Esophagus squamous epithelium (tissue), 5 donors: ENCODE results near the gene BRIP1. TPM values are rescaled to one million over a fixed set of nuclear protein-coding genes. Genes with fewer than 3 reads are reported as not detected.
"Not testable (repeated sequence)": the region's sequence is repeated elsewhere in the genome, so short reads cannot be mapped to it uniquely, and the experiment has no call there.

ENCODE experiments used
- DNase-seq: peaks from one replicate; lab custom pipeline; 2025; lab: John Stamatoyannopoulos, UW
- H3K27ac ChIP-seq, 4 donors: fragments of 200-600 bp; sonication (generic); one replicate each; pipeline ENCODE4 v1.5.1; 2016 to 2019; ENCODE audit warnings: mild to moderate bottlenecking in 1 of 4
- H3K27me3 ChIP-seq, 4 donors: fragments of 200-600 bp; sonication (generic); 1 replicate in 3 of 4; 2 replicates in 1 of 4; pipeline versions ENCODE4 v1.5.1 to v1.6.0; 2017 to 2021; ENCODE audit warnings: antibody characterized with exemption in 1 of 4
- H3K36me3 ChIP-seq, 3 donors: fragments of 200-600 bp; sonication (generic); one replicate each; pipeline ENCODE4 v1.5.1; 2016 to 2019
- H3K4me1 ChIP-seq, 3 donors: fragments of 200-600 bp; sonication (generic); one replicate each; pipeline ENCODE4 v1.5.1; 2017 to 2019
- H3K4me3 ChIP-seq, 4 donors: fragments of 200-600 bp; sonication (generic); 1 replicate in 3 of 4; 2 replicates in 1 of 4; pipeline ENCODE4 v1.5.1; 2016 to 2019; ENCODE audit warnings: mild to moderate bottlenecking in 2 of 4, moderate library complexity in 1 of 4
- H3K9me3 ChIP-seq, 3 donors: fragments of 200-600 bp; sonication (generic); one replicate each; pipeline ENCODE4 v1.5.1; 2016 to 2019
- POLR2A ChIP-seq, 4 donors: fragments of 450-650 bp; IDR thresholded peaks; one replicate each; pipeline ENCODE4 v1.6.1; 2017; ENCODE audit warnings: antibody characterized with exemption in 4 of 4, mild to moderate bottlenecking in 4 of 4, moderate library complexity in 3 of 4
- WGBS, 2 donors: methylation state at CpG; one replicate each; pipeline ENCODE4 v1.1.5; 2018; 5-methylcytosine and 5-hydroxymethylcytosine counted together
- intact Hi-C: fragments of 100-400 bp; cut with DNase I; formaldehyde crosslinking; loops from one replicate; pipeline ENCODE4 v1.15.0; 2022
- total RNA-seq, 4 donors: library from RNA; depleted of rRNA; stranded (reverse); fragments of >200 nt; gene quantifications; one replicate each; pipeline ENCODE4 v1.1.0, GENCODE V29; 2016
- TF ChIP-seq, protein P1 (sequence below), 6 experiments: fragments of 450-650 bp in 4 of 6; fragments of 200-600 bp in 2 of 6; sonication (generic) in 2 of 6; IDR thresholded peaks; one replicate each; pipeline ENCODE4 v1.5.1; 2016 to 2019; ENCODE audit warnings: antibody characterized with exemption in 6 of 6, mild to moderate bottlenecking in 4 of 6, moderate library complexity in 4 of 6
- donor health status: DM: yes; HTN: yes; CAD: no.

BRIP1 gene
- total RNA-seq, 4 donors from 2014 or later = 1.6 to 7.0 (median 3.2) TPM

DNA sequence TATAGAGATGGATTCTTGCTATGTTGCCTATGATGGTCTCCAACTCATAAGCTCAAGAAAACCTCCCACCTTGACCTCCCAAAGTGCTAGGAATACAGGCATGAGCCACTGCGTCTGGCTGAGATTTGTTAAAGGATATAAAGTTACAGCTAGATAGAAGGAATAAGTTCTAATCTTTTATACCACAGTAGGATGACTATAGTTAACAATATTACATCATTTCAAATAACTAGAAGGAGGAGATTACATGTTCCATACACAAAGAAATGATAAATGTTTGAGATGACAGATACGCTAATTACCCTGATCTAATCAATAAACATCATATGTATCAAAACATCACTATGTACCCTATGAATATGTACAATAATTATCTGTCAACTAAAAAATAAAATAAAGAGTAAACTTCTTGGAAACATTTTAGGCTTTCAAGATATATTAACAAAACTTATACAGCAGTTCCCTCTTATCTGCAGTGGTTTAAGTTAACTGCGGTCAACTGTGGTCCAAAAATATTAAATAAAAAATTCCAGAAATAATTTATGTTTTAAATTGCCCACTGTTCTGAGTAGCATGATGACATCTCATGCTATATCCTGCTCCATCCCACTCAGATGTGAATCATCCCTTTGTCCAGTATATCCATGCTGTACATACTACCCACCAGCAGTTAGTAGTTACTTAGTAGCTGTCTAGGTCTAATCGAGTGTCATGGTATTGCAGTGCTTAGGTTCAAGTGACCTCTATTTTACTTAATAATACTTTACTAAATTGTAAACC lies 143.1 kb downstream of the BRIP1 start:
- no peaks in the 10 kb centered on the region for H3K4me1 ChIP-seq
- WGBS, 2 donors = 96 to 97% methylated on average over 4 of the region's 4 CpGs
- no peaks in the 10 kb centered on the region for H3K27me3 ChIP-seq
- no peak for TF ChIP-seq POLR2A (IDR thresholded peaks at IDR 0.05)
- TF ChIP-seq, protein P1, sequence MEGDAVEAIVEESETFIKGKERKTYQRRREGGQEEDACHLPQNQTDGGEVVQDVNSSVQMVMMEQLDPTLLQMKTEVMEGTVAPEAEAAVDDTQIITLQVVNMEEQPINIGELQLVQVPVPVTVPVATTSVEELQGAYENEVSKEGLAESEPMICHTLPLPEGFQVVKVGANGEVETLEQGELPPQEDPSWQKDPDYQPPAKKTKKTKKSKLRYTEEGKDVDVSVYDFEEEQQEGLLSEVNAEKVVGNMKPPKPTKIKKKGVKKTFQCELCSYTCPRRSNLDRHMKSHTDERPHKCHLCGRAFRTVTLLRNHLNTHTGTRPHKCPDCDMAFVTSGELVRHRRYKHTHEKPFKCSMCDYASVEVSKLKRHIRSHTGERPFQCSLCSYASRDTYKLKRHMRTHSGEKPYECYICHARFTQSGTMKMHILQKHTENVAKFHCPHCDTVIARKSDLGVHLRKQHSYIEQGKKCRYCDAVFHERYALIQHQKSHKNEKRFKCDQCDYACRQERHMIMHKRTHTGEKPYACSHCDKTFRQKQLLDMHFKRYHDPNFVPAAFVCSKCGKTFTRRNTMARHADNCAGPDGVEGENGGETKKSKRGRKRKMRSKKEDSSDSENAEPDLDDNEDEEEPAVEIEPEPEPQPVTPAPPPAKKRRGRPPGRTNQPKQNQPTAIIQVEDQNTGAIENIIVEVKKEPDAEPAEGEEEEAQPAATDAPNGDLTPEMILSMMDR (IDR thresholded peaks at IDR 0.05) = no peak
- no peaks in the 10 kb centered on the region for H3K36me3 ChIP-seq
- intact Hi-C loops = no loop called here
- H3K27ac ChIP-seq = no peak overlapping the region
- peaks cover 0 to 7% (median 7%) of the 10 kb centered on the region in 3 donors for H3K9me3 ChIP-seq
- DNase-seq = no peak
- no peak overlapping the region for H3K4me3 ChIP-seq

DNA sequence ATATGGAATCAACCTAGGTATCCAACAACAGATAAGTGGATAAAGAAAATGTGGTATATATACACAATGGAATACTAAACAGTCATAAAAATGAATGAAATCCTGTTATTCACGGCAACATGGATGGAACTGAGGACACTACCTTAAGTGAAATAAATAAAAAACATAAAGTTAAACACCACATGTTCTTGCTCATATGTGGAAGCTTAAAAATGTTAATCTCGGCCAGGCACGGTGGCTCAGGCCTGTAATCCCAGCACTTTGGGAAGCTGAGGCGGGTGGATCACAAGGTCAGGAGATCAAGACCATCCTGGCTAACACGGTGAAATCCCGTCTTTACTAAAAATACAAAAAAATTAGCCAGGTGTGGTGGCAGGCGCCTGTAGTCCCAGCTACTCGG lies 144.1 kb downstream of the BRIP1 start:
- H3K9me3 ChIP-seq, H3K4me3 ChIP-seq, H3K36me3 ChIP-seq, DNase-seq, H3K27me3 ChIP-seq, H3K4me1 ChIP-seq, H3K27ac ChIP-seq, intact Hi-C loops: not testable (repeated sequence)
- WGBS, 2 donors = 95 to 99% methylated on average over 8 of the region's 8 CpGs

DNA sequence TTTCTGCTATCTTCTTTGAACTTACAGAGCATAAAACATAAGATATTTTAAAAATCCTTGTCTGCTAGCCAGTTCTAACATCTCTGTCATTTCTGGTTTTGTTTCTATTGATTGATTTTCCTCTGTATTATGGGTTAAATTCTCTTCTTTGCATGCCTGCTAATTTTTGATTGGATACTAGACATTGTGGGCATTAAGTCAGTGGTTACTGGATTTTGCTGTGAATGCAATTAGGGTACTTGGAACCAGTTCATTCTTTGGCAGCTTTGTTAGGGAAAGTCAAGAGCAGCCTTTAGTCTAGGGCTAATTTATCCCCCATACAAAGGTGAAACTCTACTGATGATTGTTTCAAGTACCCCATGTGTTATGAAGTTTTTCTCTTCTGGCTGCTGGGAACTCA lies 145.3 kb downstream of the BRIP1 start:
- H3K4me1 ChIP-seq = no peaks in the 10 kb centered on the region
- H3K4me3 ChIP-seq = no peak overlapping the region
- no peak overlapping the region for H3K27ac ChIP-seq
- no peak for DNase-seq
- H3K9me3 ChIP-seq = peaks cover 0 to 7% (median 7%) of the 10 kb centered on the region in 3 donors
- H3K27me3 ChIP-seq = no peaks in the 10 kb centered on the region
- intact Hi-C loops = no loop called here
- TF ChIP-seq, protein P1 (IDR thresholded peaks at IDR 0.05) = no peak
- no peaks in the 10 kb centered on the region for H3K36me3 ChIP-seq

DNA sequence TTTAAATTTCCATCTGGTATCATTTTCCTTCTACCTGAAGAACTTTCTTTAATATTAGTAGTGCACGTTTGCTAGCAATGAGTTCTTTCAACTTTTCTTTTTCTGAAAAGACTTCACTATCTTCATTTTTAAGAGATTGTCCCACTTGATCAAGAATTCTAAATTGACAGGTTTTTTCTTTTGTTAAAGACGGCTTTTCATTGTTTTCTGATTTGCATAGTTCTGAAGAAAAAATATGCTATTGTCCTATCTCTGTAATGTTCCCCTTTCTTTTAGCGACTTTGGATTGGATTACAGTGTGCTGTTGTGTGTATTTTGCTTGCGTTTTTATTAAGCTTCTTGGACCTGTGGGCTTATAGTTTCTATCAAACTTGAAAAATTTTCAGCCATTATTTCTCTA lies 146.0 kb downstream of the BRIP1 start:
- TF ChIP-seq, protein P1 (IDR thresholded peaks at IDR 0.05) = no peak
- no peak for TF ChIP-seq POLR2A (IDR thresholded peaks at IDR 0.05)
- DNase-seq = no peak
- no peak overlapping the region for H3K4me3 ChIP-seq
- intact Hi-C loops = no loop called here
- no peak overlapping the region for H3K27ac ChIP-seq
- no peaks in the 10 kb centered on the region for H3K27me3 ChIP-seq
- WGBS, 2 donors = 93 to 95% methylated on average over 4 of the region's 4 CpGs
- no peaks in the 10 kb centered on the region for H3K4me1 ChIP-seq
- H3K9me3 ChIP-seq = peaks cover 0 to 7% (median 7%) of the 10 kb centered on the region in 3 donors
- no peaks in the 10 kb centered on the region for H3K36me3 ChIP-seq

DNA sequence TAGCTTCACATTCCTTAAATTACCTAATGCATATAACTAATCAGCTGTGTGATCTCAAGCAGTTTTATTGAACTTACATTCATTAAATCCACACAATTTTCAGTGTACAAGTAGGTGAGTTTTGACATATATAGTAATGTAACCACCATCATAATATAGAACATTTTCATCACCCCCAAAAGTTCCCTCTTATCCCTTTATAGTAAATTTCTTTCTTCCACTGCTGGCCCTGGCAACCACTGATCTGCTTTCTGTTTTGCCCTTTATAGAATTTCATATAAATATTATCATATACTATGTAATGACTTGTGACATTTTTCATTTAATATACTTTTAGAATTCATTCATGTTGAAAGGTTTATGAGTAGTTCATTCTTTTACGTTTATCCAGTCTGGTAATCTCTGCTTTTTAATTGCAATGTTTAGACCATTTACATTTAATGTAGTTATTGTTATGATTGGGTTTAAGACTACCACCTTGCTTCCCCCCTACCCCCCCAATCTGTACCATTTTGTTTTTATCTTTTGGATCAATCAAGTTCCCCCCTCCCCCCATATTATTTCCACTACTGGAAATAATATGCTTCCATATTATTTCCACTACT lies 147.0 kb downstream of the BRIP1 start:
- Histone ChIP-seq H3K27ac (no peak overlapping the region), H3K4me1 (no peaks in the 10 kb centered on the region), H3K9me3 (peaks cover 0 to 7% (median 7%) of the 10 kb centered on the region in 3 donors), H3K27me3 (no peaks in the 10 kb centered on the region), H3K36me3 (no peaks in the 10 kb centered on the region), H3K4me3 (no peak overlapping the region)
- WGBS, 2 donors = 94 to 95% methylated on average over 1 of the region's 1 CpG
- TF ChIP-seq, protein P1 (IDR thresholded peaks at IDR 0.05) = no peak
- TF ChIP-seq POLR2A (IDR thresholded peaks at IDR 0.05) = no peak
- intact Hi-C loops = no loop called here
- DNase-seq = no peak
